Effector memory CD4-positive, alpha-beta T cell (primary cell): ENCODE results near the gene CHDH.

Source experiments
- DNase-seq, 3 donors: peaks; one replicate each; pipeline ENCODE4 v3.0.0-alpha.2; 2020
- H3K27ac ChIP-seq: 2 replicates; pipeline ENCODE4 v1.7.0; 2013; ENCODE audit warnings: mild to moderate bottlenecking, low read length, moderate library complexity; ENCODE audit not compliant: insufficient read depth, poor library complexity, severe bottlenecking
- H3K27me3 ChIP-seq: replicated peaks from 2 replicates; pipeline ENCODE4 v1.7.0; 2013; ENCODE audit warnings: mild to moderate bottlenecking, low read length; ENCODE audit not compliant: insufficient read depth, control insufficient read depth, poor library complexity, severe bottlenecking
- H3K36me3 ChIP-seq: 2 replicates; pipeline ENCODE4 v1.7.0; 2013; ENCODE audit warnings: mild to moderate bottlenecking, low read length, moderate library complexity; ENCODE audit not compliant: control insufficient read depth, insufficient read depth
- H3K4me1 ChIP-seq: 2 replicates; pipeline ENCODE4 v1.7.0; 2013; ENCODE audit warnings: low read length, mild to moderate bottlenecking; ENCODE audit not compliant: control insufficient read depth, insufficient read depth, poor library complexity, severe bottlenecking
- H3K4me3 ChIP-seq: 2 replicates; pipeline ENCODE4 v1.7.0; 2013; ENCODE audit warnings: low read length, low read depth, mild to moderate bottlenecking; ENCODE audit not compliant: insufficient read depth, poor library complexity, severe bottlenecking
- H3K9me3 ChIP-seq: 2 replicates; pipeline ENCODE4 v1.7.0; 2013; ENCODE audit warnings: mild to moderate bottlenecking, low read length, moderate library complexity; ENCODE audit not compliant: control insufficient read depth
- total RNA-seq, 3 donors: gene quantifications; one replicate each; lab custom pipeline; 2026; lab: John Stamatoyannopoulos, UW

CHDH gene, protein sequence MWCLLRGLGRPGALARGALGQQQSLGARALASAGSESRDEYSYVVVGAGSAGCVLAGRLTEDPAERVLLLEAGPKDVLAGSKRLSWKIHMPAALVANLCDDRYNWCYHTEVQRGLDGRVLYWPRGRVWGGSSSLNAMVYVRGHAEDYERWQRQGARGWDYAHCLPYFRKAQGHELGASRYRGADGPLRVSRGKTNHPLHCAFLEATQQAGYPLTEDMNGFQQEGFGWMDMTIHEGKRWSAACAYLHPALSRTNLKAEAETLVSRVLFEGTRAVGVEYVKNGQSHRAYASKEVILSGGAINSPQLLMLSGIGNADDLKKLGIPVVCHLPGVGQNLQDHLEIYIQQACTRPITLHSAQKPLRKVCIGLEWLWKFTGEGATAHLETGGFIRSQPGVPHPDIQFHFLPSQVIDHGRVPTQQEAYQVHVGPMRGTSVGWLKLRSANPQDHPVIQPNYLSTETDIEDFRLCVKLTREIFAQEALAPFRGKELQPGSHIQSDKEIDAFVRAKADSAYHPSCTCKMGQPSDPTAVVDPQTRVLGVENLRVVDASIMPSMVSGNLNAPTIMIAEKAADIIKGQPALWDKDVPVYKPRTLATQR
- 1.9 to 4.1 (median 2.5) reads per million in 3 donors for total RNA-seq

DNA sequence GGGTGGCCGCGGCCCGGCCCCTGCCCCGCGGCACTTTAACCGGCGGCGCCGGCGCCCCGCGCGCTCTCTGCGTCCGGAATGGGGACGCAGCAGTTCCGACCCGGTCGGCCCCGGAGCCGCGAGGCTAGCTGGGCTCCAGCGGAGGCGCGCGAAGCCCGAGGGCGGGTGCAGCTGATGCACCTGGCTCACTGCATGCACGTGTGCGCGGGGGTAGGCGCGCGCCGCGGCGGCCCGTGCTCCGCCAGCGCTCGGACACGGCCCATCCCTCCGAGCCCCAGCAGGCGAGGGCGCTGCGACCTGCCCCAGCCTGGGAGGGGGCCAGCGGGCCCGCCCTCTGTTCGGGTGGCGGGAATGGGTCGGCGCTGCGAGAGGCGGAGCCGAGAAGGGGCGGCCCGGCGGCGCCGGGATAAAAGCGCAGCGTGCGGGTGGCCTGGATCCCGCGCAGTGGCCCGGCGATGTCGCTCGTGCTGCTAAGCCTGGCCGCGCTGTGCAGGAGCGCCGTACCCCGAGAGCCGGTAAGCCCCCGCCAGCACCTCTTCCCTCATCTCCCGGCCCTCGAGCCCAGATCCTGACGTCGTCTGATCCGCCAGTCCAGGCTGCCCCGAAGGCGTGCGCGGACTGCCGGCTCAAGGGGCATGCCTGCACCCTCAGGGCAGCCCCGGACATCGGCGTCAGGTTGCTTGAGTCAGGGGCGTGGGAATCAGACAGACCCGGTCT is at the start of gene CHDH, which contains the start of gene IL17RB:
TSS of gene CHDH (minus strand) at position 286 of the 717 bp plus-strand sequence. CDS start 22,411 bp downstream, outside the sequence.
TSS of gene IL17RB (plus strand) at position 435 of the 717 bp plus-strand sequence. CDS start at position 456, 21 bp downstream.
- Histone ChIP-seq H3K27me3 (peaks cover 26% of the 10 kb centered on the region), H3K9me3 (no peaks in the 10 kb centered on the region)
- no peak for DNase-seq

DNA sequence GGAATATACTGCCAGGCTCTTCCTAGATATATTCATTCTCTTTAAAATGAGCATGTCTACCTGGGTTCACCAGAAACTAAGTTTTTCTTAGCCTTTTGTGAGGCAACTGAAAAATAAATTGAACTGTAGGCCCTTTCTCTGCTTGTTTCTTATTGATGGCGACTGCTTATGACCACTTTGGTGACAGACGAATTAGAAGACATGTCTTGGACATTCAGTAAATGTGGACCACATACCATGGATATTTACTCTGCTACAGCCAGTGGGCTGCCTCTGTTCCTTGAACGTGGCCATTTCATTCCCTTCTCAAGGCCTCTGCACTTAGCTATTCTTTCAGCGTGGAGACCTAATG is 46.0 kb upstream of the CHDH start:
- Histone ChIP-seq H3K4me1 (peaks cover 14% of the 10 kb centered on the region), H3K36me3 (no peaks in the 10 kb centered on the region), H3K9me3 (no peaks in the 10 kb centered on the region), H3K27me3 (no peaks in the 10 kb centered on the region), H3K27ac (peak overlapping the region; percentile 97), H3K4me3 (peak overlapping the region; percentile 87)
- DNase-seq: no peak

More for the DNA sequence above, at the start of gene CHDH, which contains the start of gene IL17RB:
- peak within 1 kb of the TSS; percentile 51 for H3K4me3 ChIP-seq
- H3K27ac ChIP-seq: no peak within 1 kb of the TSS
- H3K4me1 ChIP-seq: peaks cover 10% of the 10 kb centered on the region
- no peaks in the 10 kb centered on the region for H3K36me3 ChIP-seq

DNA sequence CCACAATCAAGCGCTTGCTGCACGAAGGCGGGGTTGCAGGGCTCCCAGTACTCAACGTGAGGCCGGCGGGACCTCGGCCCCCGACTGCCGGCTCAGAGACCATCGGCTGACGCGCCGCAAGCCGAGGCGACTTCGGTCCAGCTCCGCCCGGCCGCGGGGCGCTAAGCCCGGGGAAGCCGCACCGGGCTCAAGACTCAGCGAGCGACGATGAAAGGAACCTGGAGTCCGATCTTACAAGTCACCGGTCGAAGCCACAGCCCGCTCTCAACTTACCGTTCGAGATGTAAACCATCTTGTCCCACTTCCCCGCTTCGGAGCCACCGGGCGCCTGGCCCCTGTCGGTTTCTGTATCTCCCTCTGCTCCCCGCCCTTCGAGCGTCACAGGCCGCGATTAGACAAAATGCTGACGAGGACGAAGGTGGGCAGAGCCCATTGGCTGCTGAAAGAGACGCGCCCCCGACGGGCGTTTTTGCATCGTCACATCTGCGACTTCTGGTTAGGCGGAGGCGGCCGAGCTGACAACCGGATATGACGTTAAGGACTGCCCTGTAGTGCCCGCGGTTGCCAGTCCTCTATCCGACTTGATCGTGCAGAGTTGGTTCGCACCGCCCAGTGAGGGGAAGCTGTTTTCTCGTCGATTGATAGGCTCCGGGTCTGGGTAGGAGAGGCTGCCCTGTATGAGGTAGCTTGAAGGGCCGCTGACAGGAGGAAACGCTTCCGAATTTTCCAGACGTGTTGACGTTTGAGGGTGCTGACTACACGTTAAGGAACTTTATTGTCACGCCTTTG is 45.5 kb upstream of the CHDH start, which contains the start of gene SELENOK:
TSS of gene SELENOK (minus strand) at position 363 of the 789 bp plus-strand sequence.
- Histone ChIP-seq H3K4me3 (peak within 1 kb of the TSS; percentile 87), H3K27ac (peak within 1 kb of the TSS; percentile 97), H3K36me3 (peaks cover 5% of the 10 kb centered on the region), H3K9me3 (no peaks in the 10 kb centered on the region), H3K4me1 (peaks cover 14% of the 10 kb centered on the region), H3K27me3 (no peaks in the 10 kb centered on the region)
- peak; percentile 96 to 97 (median 97) for DNase-seq

DNA sequence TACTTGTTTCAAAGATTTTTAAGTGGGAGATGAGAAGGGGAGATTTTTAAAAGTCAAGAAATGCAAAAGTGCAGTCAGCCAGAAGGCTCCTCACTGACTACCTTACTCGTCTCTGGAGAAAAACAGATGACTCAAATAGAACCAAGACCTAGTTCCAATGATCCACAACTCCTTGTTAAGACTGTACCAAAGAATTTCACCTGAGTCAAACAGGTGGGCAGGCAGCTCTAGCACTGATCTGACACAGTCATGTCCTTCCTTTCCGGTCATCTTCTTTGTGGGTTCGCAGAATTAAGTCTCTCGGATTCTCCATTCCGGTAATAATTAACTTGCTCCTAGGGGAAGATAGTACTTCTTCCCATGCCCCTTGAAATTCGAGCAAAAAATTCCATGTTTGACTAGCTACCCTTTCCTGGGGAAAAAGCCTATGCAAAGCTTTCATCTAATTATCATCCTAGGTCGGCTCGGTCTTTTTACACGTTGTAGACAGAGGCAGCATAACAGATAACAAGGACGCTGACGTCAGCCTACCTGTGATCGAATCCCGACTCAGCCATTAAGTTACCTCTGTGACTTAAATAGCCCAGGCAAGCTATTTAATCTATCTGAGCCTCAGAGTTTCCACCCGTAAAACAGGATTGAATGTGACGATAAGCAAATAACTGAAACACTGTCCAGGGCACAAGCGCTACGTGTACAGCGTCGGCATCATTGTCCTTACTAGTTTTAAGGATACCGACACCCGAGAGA is 44.7 kb upstream of the CHDH start:
- H3K9me3 ChIP-seq: no peaks in the 10 kb centered on the region
- peak overlapping the region; percentile 87 for H3K4me3 ChIP-seq
- H3K36me3 ChIP-seq: peaks cover 11% of the 10 kb centered on the region
- DNase-seq: peak; percentile 32 to 61 (median 45)
- H3K27ac ChIP-seq: peak overlapping the region; percentile 97
- H3K27me3 ChIP-seq: no peaks in the 10 kb centered on the region
- H3K4me1 ChIP-seq: peaks cover 14% of the 10 kb centered on the region

DNA sequence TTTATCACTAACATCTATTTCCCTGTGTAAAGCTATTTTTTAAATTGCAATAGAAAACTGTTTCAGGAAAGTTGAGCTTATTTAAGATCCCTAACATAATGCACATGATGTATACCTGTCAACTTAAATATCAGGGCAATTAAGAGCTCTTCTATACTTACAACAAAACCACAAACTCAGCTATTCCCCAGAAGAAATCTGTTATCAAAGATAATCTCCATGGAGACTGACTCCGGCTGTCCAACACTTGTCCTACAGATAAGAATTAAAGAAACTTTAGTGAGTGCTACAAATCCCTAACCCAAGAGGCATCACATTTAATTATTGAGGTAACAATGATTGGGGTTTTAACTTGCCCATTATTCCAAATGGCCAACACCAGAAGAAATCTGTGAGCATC is 42.0 kb upstream of the CHDH start:
- no peak for DNase-seq
- H3K27me3 ChIP-seq: no peaks in the 10 kb centered on the region
- H3K4me1 ChIP-seq: peaks cover 14% of the 10 kb centered on the region
- H3K27ac ChIP-seq: no peak overlapping the region
- H3K4me3 ChIP-seq: no peak overlapping the region
- peaks cover 16% of the 10 kb centered on the region for H3K36me3 ChIP-seq
- H3K9me3 ChIP-seq: no peaks in the 10 kb centered on the region

DNA sequence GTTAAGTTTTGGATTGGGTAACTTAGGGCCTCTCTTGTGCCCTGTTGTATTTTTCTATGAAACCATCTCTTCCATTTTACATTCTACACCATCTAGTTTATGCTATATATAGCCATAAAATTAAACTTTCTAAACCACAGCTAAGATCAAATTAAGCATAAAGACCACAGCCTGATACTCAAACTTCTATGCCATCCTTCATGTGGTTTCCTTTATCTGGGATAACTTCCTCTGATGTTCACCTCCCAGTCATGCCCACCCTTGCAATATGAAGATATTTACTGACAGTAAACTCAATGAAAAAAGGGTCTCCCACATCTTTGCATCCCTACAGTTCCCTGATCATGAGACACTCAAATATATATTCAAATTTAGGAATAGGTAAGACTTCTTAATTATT is 41.2 kb upstream of the CHDH start:
- Histone ChIP-seq H3K27ac (no peak overlapping the region), H3K36me3 (peaks cover 16% of the 10 kb centered on the region), H3K9me3 (no peaks in the 10 kb centered on the region), H3K4me3 (no peak overlapping the region), H3K4me1 (peaks cover 14% of the 10 kb centered on the region), H3K27me3 (no peaks in the 10 kb centered on the region)
- DNase-seq: no peak

DNA sequence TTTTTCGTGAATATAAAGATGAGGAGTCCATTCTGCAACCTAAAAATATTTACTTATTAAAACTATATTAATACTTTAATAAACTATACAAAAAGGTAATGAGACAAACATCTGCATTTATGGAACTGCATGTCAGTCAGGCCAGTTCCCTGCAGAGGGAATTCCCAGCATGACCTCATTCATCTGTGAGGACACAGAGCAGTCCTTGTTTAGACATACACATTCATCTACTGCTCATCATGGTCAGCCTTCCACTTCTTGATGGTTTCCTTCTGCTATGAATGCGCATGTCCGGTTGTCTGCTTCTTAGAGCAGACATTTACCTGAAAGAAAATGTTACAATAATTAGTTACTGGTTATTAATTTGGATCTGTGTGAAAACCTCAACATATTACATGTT is 39.0 kb upstream of the CHDH start:
- no peak for DNase-seq
- Histone ChIP-seq H3K9me3 (no peaks in the 10 kb centered on the region), H3K36me3 (peaks cover 16% of the 10 kb centered on the region), H3K4me3 (no peak overlapping the region), H3K27me3 (no peaks in the 10 kb centered on the region), H3K4me1 (peaks cover 15% of the 10 kb centered on the region), H3K27ac (no peak overlapping the region)

DNA sequence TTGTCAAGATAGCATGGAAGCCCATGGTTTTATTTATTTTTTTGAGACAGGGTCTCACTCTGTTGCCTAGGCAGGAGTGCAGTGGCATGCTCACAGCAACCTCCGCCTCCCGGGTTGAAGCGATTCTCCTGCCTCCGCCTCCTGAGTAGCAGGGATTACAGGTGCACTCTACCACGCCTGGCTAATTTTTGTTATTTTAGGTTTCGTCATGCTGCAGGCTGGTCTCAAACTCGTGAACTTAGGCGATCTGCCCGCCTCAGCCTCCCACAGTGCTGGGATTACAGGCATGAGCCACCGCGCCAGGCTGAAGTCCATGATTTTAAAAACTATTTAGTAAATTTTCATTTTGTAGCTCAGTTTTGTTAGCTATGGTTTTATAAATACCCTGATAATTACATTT is 38.4 kb upstream of the CHDH start:
- DNase-seq: no peak
- no peaks in the 10 kb centered on the region for H3K9me3 ChIP-seq
- H3K4me3 ChIP-seq: no peak overlapping the region
- no peaks in the 10 kb centered on the region for H3K27me3 ChIP-seq
- no peak overlapping the region for H3K27ac ChIP-seq
- H3K4me1 ChIP-seq: peaks cover 12% of the 10 kb centered on the region
- peaks cover 19% of the 10 kb centered on the region for H3K36me3 ChIP-seq

DNA sequence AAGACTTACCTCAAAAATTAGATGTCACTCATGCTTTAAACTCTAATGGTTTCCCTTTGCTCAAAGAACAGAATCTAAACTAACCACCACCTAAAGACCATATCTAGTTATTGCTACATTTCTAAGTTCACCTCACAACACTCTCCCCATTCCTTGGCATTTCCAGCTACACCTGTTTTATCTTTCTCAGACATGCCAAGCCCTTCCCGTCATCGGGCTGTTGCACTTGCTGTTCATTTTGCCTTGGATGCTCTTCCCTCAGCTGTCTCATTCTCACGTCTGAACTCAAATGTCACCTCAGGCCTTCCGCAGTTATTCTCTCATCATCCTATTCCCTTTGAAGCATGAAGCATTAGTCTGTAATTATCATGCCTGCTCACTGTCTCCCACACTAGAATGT is 36.8 kb upstream of the CHDH start:
- H3K4me1 ChIP-seq: peaks cover 12% of the 10 kb centered on the region
- H3K27ac ChIP-seq: no peak overlapping the region
- DNase-seq: no peak
- no peaks in the 10 kb centered on the region for H3K9me3 ChIP-seq
- no peaks in the 10 kb centered on the region for H3K27me3 ChIP-seq
- H3K36me3 ChIP-seq: peaks cover 29% of the 10 kb centered on the region
- H3K4me3 ChIP-seq: no peak overlapping the region
